ENCODE measurements around the gene IGFL1. TPM values are rescaled to one million over a fixed set of nuclear protein-coding genes. Genes with fewer than 3 reads are reported as not detected.

Gene IGFL1
- total RNA-seq, 1 experiment from 2014 or later, result not detected

DNA sequence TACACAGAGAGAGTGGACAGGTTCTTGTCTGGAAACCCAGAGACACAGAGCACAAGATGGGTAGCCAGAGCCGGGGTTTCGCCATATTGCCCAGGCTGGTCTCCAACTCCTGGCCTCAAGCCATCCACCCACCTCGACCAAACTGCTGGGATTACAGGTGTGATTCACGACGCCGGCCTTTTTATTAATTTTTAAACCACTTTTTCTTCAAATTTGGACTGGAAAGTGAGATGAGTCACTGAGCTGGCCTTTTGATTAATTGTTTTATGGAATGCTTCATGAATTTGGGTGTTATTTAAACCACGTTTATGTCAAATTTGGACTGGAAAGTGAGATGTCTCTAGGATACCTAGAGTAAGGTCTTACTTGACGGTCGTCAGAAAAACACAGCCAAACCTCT, 12.1 kb upstream of the IGFL1 start:
- H2AFZ ChIP-seq (ENCODE audit: low read depth, low read length, poor library complexity, severe bottlenecking), result no peak overlapping the region
- H3K4me2 ChIP-seq (ENCODE audit: low read length), result no peak overlapping the region
- TF ChIP-seq TCF7L2 (IDR thresholded peaks at IDR 0.05; ENCODE audit: borderline replicate concordance, extremely low read depth, insufficient read depth, insufficient read length) (no peak), POLR2A (IDR thresholded peaks at IDR 0.05; ENCODE audit: borderline replicate concordance, extremely low read depth, insufficient read depth, insufficient read length) (no peak), RAD21 (IDR thresholded peaks at IDR 0.05; ENCODE audit: low read depth) (no peak), ELF1 (IDR thresholded peaks at IDR 0.05; ENCODE audit: borderline replicate concordance, low read depth) (no peak), EZH2 (IDR thresholded peaks at IDR 0.05) (no peak), CEBPB (IDR thresholded peaks at IDR 0.05; ENCODE audit: low read depth) (no peak), EGR1 (IDR thresholded peaks at IDR 0.05; ENCODE audit: low read depth) (no peak), FOSL1 (IDR thresholded peaks at IDR 0.05; ENCODE audit: low read depth) (no peak)
- TF ChIP-seq, protein P1, sequence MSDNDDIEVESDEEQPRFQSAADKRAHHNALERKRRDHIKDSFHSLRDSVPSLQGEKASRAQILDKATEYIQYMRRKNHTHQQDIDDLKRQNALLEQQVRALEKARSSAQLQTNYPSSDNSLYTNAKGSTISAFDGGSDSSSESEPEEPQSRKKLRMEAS (IDR thresholded peaks at IDR 0.05), result no peak
- TF ChIP-seq, protein P2, sequence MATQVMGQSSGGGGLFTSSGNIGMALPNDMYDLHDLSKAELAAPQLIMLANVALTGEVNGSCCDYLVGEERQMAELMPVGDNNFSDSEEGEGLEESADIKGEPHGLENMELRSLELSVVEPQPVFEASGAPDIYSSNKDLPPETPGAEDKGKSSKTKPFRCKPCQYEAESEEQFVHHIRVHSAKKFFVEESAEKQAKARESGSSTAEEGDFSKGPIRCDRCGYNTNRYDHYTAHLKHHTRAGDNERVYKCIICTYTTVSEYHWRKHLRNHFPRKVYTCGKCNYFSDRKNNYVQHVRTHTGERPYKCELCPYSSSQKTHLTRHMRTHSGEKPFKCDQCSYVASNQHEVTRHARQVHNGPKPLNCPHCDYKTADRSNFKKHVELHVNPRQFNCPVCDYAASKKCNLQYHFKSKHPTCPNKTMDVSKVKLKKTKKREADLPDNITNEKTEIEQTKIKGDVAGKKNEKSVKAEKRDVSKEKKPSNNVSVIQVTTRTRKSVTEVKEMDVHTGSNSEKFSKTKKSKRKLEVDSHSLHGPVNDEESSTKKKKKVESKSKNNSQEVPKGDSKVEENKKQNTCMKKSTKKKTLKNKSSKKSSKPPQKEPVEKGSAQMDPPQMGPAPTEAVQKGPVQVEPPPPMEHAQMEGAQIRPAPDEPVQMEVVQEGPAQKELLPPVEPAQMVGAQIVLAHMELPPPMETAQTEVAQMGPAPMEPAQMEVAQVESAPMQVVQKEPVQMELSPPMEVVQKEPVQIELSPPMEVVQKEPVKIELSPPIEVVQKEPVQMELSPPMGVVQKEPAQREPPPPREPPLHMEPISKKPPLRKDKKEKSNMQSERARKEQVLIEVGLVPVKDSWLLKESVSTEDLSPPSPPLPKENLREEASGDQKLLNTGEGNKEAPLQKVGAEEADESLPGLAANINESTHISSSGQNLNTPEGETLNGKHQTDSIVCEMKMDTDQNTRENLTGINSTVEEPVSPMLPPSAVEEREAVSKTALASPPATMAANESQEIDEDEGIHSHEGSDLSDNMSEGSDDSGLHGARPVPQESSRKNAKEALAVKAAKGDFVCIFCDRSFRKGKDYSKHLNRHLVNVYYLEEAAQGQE (IDR thresholded peaks at IDR 0.05; ENCODE audit: low read depth), result no peak
- TF ChIP-seq, protein P3, sequence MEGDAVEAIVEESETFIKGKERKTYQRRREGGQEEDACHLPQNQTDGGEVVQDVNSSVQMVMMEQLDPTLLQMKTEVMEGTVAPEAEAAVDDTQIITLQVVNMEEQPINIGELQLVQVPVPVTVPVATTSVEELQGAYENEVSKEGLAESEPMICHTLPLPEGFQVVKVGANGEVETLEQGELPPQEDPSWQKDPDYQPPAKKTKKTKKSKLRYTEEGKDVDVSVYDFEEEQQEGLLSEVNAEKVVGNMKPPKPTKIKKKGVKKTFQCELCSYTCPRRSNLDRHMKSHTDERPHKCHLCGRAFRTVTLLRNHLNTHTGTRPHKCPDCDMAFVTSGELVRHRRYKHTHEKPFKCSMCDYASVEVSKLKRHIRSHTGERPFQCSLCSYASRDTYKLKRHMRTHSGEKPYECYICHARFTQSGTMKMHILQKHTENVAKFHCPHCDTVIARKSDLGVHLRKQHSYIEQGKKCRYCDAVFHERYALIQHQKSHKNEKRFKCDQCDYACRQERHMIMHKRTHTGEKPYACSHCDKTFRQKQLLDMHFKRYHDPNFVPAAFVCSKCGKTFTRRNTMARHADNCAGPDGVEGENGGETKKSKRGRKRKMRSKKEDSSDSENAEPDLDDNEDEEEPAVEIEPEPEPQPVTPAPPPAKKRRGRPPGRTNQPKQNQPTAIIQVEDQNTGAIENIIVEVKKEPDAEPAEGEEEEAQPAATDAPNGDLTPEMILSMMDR (IDR thresholded peaks at IDR 0.05 in 2 of 3, conservative IDR thresholded peaks at IDR 0.05 in 1 of 3; ENCODE audit: borderline replicate concordance in 1 of 3, insufficient read depth in 1 of 3, low read depth in 2 of 3, low read length in 2 of 3), result no peak
- ChIA-PET RAD21 (ENCODE audit: low non-redundant PET in 1 of 2, low total read pairs in 2 of 2, uncharacterized antibody in 2 of 2, unreplicated experiment in 2 of 2) (no interaction called here), CTCF (no interaction called here), POLR2A (no interaction called here)
- H3K27me3 ChIP-seq (ENCODE audit: insufficient read depth, low read length), result peaks cover 43% of the 10 kb centered on the region; the same call in 1 of the 2 replicates
- intact Hi-C loops (cut with micrococcal nuclease), result no loop called here
- H3K36me3 ChIP-seq (ENCODE audit: control insufficient read depth in 1 of 2, insufficient read depth in 2 of 2, low read length in 2 of 2), result no peaks in the 10 kb centered on the region
- no peaks in the 10 kb centered on the region for H4K20me1 ChIP-seq (ENCODE audit: insufficient read depth)
- H3K9me2 ChIP-seq (ENCODE audit: insufficient read depth), result no peaks in the 10 kb centered on the region
- H3K27ac ChIP-seq (ENCODE audit: low read depth, low read length), result no peak overlapping the region
- no peaks in the 10 kb centered on the region for H3K9me3 ChIP-seq (ENCODE audit: control insufficient read depth in 1 of 2, insufficient read depth in 1 of 2, low read depth in 1 of 2, low read length in 2 of 2)
- no peak for DNase-seq (ENCODE audit: low read depth, low spot score)
- H3K79me2 ChIP-seq (ENCODE audit: insufficient read depth, low read length), result no peaks in the 10 kb centered on the region
- ATAC-seq, result no peak
- H3K4me3 ChIP-seq (replicated peaks in 1 of 2; ENCODE audit: low read depth in 1 of 2, low read length in 2 of 2), result no peak overlapping the region
- BruUV-seq (replicated peaks), result no TSS peak
- H3K4me1 ChIP-seq (ENCODE audit: control insufficient read depth in 1 of 2, insufficient read depth in 2 of 2, low read length in 2 of 2), result peaks cover 0 to 9% of the 10 kb centered on the region in 2 experiments; a peak in 2 of 4 replicates
- no peak overlapping the region for H3K9ac ChIP-seq (ENCODE audit: low read length)
